ENCODE data around the gene BPIFA3. TPM values are rescaled to one million over a fixed set of nuclear protein-coding genes. Genes with fewer than 3 reads are reported as not detected.

BPIFA3 gene
- total and polyA plus RNA-seq, 2 of the 13 experiments (the other 11 are each of a cell fraction or from before 2014, with no cell fraction given) = not detected

DNA sequence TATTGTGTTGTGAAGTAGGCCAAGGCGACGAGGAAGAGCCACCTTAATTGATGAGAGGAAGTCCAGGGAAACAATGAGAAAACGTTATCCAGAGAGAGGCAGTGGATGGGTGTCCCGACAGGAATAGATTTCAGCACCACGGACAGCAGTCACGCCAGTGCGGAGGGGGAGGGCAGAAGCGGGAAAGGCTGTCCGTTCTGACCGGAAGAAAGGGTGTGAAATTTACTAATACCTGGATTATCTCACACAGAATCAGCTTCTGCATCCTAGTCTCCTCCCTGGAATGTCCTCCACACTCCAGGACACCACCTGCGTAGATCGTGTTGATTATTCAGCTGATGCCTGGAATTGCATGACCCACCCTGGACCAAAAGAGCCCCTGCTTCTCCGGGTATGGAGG, 7.4 kb upstream of the BPIFA3 start (continued):
- TF ChIP-seq KAT2B (IDR thresholded peaks at IDR 0.05; ENCODE audit: borderline replicate concordance, low read depth, low read length) (no peak), ZKSCAN8 (CRISPR knock-in tag; IDR thresholded peaks at IDR 0.05; ENCODE audit: borderline replicate concordance) (peak; percentile 90), ZNF674 (CRISPR knock-in tag; IDR thresholded peaks at IDR 0.05; ENCODE audit: low read depth) (peak; percentile 82; the same call in 1 of the 2 replicates), ARNT2 (CRISPR knock-in tag; IDR thresholded peaks at IDR 0.05; ENCODE audit: low read depth) (peak; percentile 98), NFYC (CRISPR knock-in tag; IDR thresholded peaks at IDR 0.05) (peak; percentile 49; the same call in 1 of the 2 replicates), ZNF776 (CRISPR knock-in tag; IDR thresholded peaks at IDR 0.05) (no peak), ZNF460 (CRISPR knock-in tag; IDR thresholded peaks at IDR 0.05; ENCODE audit: borderline replicate concordance) (no peak), ZNF264 (CRISPR knock-in tag; IDR thresholded peaks at IDR 0.05) (peak; percentile 97), SRY (CRISPR knock-in tag; IDR thresholded peaks at IDR 0.05) (peak; percentile 100), EZH2 (conservative IDR thresholded peaks at IDR 0.05; ENCODE audit: low read depth, low read length) (0 out of 2 replicates have a peak, but pooled peaks have one; percentile 42), AHR (CRISPR knock-in tag; IDR thresholded peaks at IDR 0.05) (peak; percentile 98), HCFC1 (IDR thresholded peaks at IDR 0.05; ENCODE audit: low read depth, low read length) (peak; percentile 38; the same call in 1 of the 2 replicates), ZNF124 (CRISPR knock-in tag; IDR thresholded peaks at IDR 0.05) (peak; percentile 99), MAFK (conservative IDR thresholded peaks at IDR 0.05 in 1 of 2, IDR thresholded peaks at IDR 0.05 in 1 of 2; ENCODE audit: low read length in 2 of 2) (no peak), ZNF614 (CRISPR knock-in tag; IDR thresholded peaks at IDR 0.05; ENCODE audit: borderline replicate concordance) (peak; percentile 94), NCOA5 (CRISPR knock-in tag; IDR thresholded peaks at IDR 0.05) (no peak), HOXD1 (CRISPR knock-in tag; IDR thresholded peaks at IDR 0.05) (peak; percentile 91), CREM (IDR thresholded peaks at IDR 0.05) (no peak), CREM (CRISPR knock-in tag; IDR thresholded peaks at IDR 0.05) (no peak), RBFOX2 (IDR thresholded peaks at IDR 0.05; ENCODE audit: low read depth, low read length) (no peak), PLRG1 (conservative IDR thresholded peaks at IDR 0.05) (no peak), CHCHD3 (CRISPR knock-in tag; IDR thresholded peaks at IDR 0.05) (peak; percentile 81; the same call in 1 of the 2 replicates), MEF2D (CRISPR knock-in tag; IDR thresholded peaks at IDR 0.05) (peak; percentile 94), ZNF180 (CRISPR knock-in tag; IDR thresholded peaks at IDR 0.05; ENCODE audit: borderline replicate concordance, low read depth) (no peak), ZBTB7B (CRISPR knock-in tag; IDR thresholded peaks at IDR 0.05) (peak; percentile 77), ZNF350 (CRISPR knock-in tag; IDR thresholded peaks at IDR 0.05; ENCODE audit: borderline replicate concordance, low read depth) (0 out of 2 replicates have a peak, but pooled peaks have one; percentile 36), MXD4 (CRISPR knock-in tag; IDR thresholded peaks at IDR 0.05) (peak; percentile 94), CAMTA2 (CRISPR knock-in tag; IDR thresholded peaks at IDR 0.05; ENCODE audit: borderline replicate concordance) (peak; percentile 62; the same call in 1 of the 2 replicates), ZNF510 (CRISPR knock-in tag; IDR thresholded peaks at IDR 0.05; ENCODE audit: low read depth) (peak; percentile 92; the same call in 1 of the 2 replicates)
- TF ChIP-seq, protein P1, sequence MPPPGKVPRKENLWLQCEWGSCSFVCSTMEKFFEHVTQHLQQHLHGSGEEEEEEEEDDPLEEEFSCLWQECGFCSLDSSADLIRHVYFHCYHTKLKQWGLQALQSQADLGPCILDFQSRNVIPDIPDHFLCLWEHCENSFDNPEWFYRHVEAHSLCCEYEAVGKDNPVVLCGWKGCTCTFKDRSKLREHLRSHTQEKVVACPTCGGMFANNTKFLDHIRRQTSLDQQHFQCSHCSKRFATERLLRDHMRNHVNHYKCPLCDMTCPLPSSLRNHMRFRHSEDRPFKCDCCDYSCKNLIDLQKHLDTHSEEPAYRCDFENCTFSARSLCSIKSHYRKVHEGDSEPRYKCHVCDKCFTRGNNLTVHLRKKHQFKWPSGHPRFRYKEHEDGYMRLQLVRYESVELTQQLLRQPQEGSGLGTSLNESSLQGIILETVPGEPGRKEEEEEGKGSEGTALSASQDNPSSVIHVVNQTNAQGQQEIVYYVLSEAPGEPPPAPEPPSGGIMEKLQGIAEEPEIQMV (CRISPR knock-in tag; IDR thresholded peaks at IDR 0.05; ENCODE audit: low read depth) = peak; percentile 85; the same call in 1 of the 2 replicates
- TF ChIP-seq, protein P2, sequence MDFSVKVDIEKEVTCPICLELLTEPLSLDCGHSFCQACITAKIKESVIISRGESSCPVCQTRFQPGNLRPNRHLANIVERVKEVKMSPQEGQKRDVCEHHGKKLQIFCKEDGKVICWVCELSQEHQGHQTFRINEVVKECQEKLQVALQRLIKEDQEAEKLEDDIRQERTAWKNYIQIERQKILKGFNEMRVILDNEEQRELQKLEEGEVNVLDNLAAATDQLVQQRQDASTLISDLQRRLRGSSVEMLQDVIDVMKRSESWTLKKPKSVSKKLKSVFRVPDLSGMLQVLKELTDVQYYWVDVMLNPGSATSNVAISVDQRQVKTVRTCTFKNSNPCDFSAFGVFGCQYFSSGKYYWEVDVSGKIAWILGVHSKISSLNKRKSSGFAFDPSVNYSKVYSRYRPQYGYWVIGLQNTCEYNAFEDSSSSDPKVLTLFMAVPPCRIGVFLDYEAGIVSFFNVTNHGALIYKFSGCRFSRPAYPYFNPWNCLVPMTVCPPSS (IDR thresholded peaks at IDR 0.05) = no peak

All from HepG2 (cell line).